K562 (cell line): Measurements from ENCODE around the gene RASSF3. TPM values are rescaled to one million over a fixed set of nuclear protein-coding genes. Genes with fewer than 3 reads are reported as not detected.

ENCODE experiments used
- BCL6 ChIP-seq: fragments of 250-450 bp; sonication (Bioruptor Pico); IDR thresholded peaks from 2 replicates; pipeline ENCODE4 v1.4.0; 2020
- DPF2 ChIP-seq: fragments of 450-650 bp; IDR thresholded peaks from 2 replicates; pipeline ENCODE4 v1.6.1; 2016
- ELF1 ChIP-seq: fragments of 200-800 bp; sonication (Bioruptor generic); IDR thresholded peaks from 2 replicates; pipeline ENCODE4 v1.6.1; 2016; ENCODE audit warnings: missing genetic modification characterization, missing compliant biosample characterization
- KAT2B ChIP-seq: IDR thresholded peaks from one replicate; pipeline ENCODE4 v1.6.1; 2012; ENCODE audit warnings: low read depth, mild to moderate bottlenecking, control low read depth, inconsistent platforms, low read length, moderate library complexity
- LCOR ChIP-seq: sonication (generic); formaldehyde crosslinking; IDR thresholded peaks from 2 replicates; pipeline ENCODE4 v1.8.0; 2022; ENCODE audit warnings: mild to moderate bottlenecking, missing genetic modification reagents
- MAFK ChIP-seq: IDR thresholded peaks from 2 replicates; pipeline ENCODE4 v1.6.1; 2011; ENCODE audit warnings: low read length, improper control_type of control experiment
- MTA2 ChIP-seq: fragments of 450-650 bp; IDR thresholded peaks from 2 replicates; pipeline ENCODE4 v1.6.1; 2016; ENCODE audit warnings: low read depth
- PHF21A ChIP-seq: fragments of 450-650 bp; IDR thresholded peaks from 2 replicates; pipeline ENCODE4 v1.6.1; 2017; ENCODE audit warnings: low read depth, borderline replicate concordance
- POLR2B ChIP-seq: fragments of 450-650 bp; IDR thresholded peaks from 2 replicates; pipeline ENCODE4 v1.6.1; 2018; ENCODE audit warnings: low read depth; ENCODE audit not compliant: partially characterized antibody
- RBM39 ChIP-seq: fragments of 200-400 bp; formaldehyde crosslinking; optimal IDR thresholded peaks from 2 replicates; pipeline ENCODE3; 2018; ENCODE audit warnings: low read depth, low read length
- TBL1XR1 ChIP-seq, 2 experiments: IDR thresholded peaks; 2 replicates each; pipeline ENCODE4 v1.6.1; 2012; ENCODE audit warnings: improper control_type of control experiment in 2 of 2, low read length in 2 of 2, mild to moderate bottlenecking in 1 of 2
- ZNF121 ChIP-seq: sonication (generic); formaldehyde crosslinking; conservative IDR thresholded peaks from 2 replicates; pipeline ENCODE4 v1.8.0; 2022; ENCODE audit warnings: missing genetic modification reagents
- ZNF124 ChIP-seq: sonication (generic); formaldehyde crosslinking; IDR thresholded peaks from 2 replicates; pipeline ENCODE4 v1.8.1; 2022; ENCODE audit warnings: missing genetic modification reagents
- ZNF23 ChIP-seq: fragments of 250-450 bp; sonication (Bioruptor Pico); IDR thresholded peaks from 2 replicates; pipeline ENCODE4 v1.4.0; 2020; ENCODE audit warnings: mild to moderate bottlenecking
- ZNF444 ChIP-seq: fragments of 250-450 bp; sonication (Bioruptor Pico); IDR thresholded peaks from 2 replicates; pipeline ENCODE4 v1.4.0; 2020; ENCODE audit warnings: mild to moderate bottlenecking, moderate library complexity
- ZNF77 ChIP-seq: fragments of 250-450 bp; sonication (Bioruptor Pico); IDR thresholded peaks from 2 replicates; pipeline ENCODE4 v1.5.0; 2020
- ZNF785 ChIP-seq: fragments of 250-450 bp; sonication (Bioruptor Pico); IDR thresholded peaks from 2 replicates; pipeline ENCODE4 v1.4.0; 2020; ENCODE audit warnings: mild to moderate bottlenecking
- polyA plus RNA-seq, 8 experiments: library from polyadenylated mRNA; depleted of rRNA in 4 of 8; stranded (reverse) in 5 of 8; unstranded in 3 of 8; fragments of >200 nt; fragmentation: Nextera tagmentation in 2 of 8; fragmentation: Illumina TruSeq in 1 of 8; extraction: Ambion mirVana in 2 of 8; extraction: Trizol in 1 of 8; gene quantifications; 2 replicates each; pipeline versions ENCODE4 v1.2.1 to v1.2.3, GENCODE V29; 2011 to 2014; ENCODE audit warnings: inconsistent platforms in 1 of 8, missing spikeins in 1 of 8
- total RNA-seq, 7 experiments: library from RNA; depleted of rRNA in 6 of 7; stranded (reverse); fragments of >200 nt in 6 of 7; fragmentation: Illumina TruSeq in 2 of 7; extraction: Trizol in 2 of 7; gene quantifications; 2 replicates each; pipeline versions ENCODE4 v1.2.1 to v1.2.3, GENCODE V29; 2011 to 2021; ENCODE audit warnings: low replicate concordance in 1 of 7
- TF ChIP-seq, protein P1 (sequence below): fragments of 450-650 bp; IDR thresholded peaks from 2 replicates; pipeline ENCODE4 v1.6.1; 2016; ENCODE audit warnings: low read depth, mild to moderate bottlenecking, moderate library complexity
- TF ChIP-seq, protein P2 (sequence below): fragments of 250-450 bp; sonication (Bioruptor Pico); IDR thresholded peaks from 2 replicates; pipeline ENCODE4 v1.8.0; 2022; ENCODE audit warnings: moderate library complexity, mild to moderate bottlenecking, inconsistent platforms
- TF ChIP-seq, protein P3 (sequence below): fragments of 200-600 bp; sonication (generic); IDR thresholded peaks from one replicate; pipeline ENCODE4 v1.6.1; 2012; ENCODE audit warnings: mild to moderate bottlenecking, low read depth, low read length, inconsistent platforms

RASSF3 gene
- total and polyA plus RNA-seq, 9 of the 15 experiments (the other 6 are each of a cell fraction or from before 2014, with no cell fraction given), result 3.7 to 39.2 (median 20.2) TPM

DNA sequence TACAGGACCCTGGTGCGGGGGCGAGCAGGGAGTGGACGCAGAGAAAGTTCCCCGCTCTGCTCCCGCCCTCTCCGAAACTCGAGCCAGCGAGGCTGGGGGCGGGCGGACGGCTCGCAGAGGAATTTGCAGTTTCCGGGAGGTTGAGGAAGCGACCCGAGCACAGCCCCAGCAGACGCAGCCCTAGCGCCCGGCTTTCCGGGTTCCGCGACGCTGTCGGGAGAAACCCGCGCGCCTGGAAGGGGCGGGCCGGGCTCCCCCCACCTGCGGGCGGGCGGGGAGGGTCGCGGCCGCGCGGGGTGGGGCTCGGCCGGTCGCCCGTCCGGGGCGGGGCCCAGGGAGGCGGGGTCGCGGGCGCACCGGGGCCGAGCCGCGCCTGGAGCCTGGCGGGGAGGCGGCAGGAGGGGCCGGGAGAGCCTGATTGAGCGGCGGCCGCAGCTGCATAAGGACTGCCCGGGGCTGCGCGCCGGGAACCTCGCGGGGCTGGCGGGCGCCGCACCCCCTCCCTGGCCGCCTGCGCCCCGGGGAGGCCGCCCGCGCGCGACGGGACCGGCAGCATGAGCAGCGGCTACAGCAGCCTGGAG is at the start of gene RASSF3 (continued):
- TF ChIP-seq TBL1XR1 (IDR thresholded peaks at IDR 0.05; ENCODE audit: low read length in 2 of 2) (no peak), DPF2 (no peak), PHF21A (no peak), KAT2B (no peak), ZNF785 (CRISPR knock-in tag) (no peak), BCL6 (CRISPR knock-in tag) (no peak), ZNF121 (CRISPR knock-in tag) (no peak), MAFK (no peak), POLR2B (peak; percentile 50), ZNF77 (CRISPR knock-in tag) (no peak), RBM39 (no peak), MTA2 (no peak), LCOR (CRISPR knock-in tag) (no peak), ZNF124 (no peak), ZNF444 (CRISPR knock-in tag) (no peak), ZNF23 (CRISPR knock-in tag) (no peak), ELF1 (tag) (peak; percentile 83)
- TF ChIP-seq, protein P1, sequence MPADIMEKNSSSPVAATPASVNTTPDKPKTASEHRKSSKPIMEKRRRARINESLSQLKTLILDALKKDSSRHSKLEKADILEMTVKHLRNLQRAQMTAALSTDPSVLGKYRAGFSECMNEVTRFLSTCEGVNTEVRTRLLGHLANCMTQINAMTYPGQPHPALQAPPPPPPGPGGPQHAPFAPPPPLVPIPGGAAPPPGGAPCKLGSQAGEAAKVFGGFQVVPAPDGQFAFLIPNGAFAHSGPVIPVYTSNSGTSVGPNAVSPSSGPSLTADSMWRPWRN, result no peak
- TF ChIP-seq, protein P2, sequence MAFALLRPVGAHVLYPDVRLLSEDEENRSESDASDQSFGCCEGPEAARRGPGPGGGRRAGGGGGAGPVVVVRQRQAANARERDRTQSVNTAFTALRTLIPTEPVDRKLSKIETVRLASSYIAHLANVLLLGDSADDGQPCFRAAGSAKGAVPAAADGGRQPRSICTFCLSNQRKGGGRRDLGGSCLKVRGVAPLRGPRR, result no peak
- TF ChIP-seq, protein P3, sequence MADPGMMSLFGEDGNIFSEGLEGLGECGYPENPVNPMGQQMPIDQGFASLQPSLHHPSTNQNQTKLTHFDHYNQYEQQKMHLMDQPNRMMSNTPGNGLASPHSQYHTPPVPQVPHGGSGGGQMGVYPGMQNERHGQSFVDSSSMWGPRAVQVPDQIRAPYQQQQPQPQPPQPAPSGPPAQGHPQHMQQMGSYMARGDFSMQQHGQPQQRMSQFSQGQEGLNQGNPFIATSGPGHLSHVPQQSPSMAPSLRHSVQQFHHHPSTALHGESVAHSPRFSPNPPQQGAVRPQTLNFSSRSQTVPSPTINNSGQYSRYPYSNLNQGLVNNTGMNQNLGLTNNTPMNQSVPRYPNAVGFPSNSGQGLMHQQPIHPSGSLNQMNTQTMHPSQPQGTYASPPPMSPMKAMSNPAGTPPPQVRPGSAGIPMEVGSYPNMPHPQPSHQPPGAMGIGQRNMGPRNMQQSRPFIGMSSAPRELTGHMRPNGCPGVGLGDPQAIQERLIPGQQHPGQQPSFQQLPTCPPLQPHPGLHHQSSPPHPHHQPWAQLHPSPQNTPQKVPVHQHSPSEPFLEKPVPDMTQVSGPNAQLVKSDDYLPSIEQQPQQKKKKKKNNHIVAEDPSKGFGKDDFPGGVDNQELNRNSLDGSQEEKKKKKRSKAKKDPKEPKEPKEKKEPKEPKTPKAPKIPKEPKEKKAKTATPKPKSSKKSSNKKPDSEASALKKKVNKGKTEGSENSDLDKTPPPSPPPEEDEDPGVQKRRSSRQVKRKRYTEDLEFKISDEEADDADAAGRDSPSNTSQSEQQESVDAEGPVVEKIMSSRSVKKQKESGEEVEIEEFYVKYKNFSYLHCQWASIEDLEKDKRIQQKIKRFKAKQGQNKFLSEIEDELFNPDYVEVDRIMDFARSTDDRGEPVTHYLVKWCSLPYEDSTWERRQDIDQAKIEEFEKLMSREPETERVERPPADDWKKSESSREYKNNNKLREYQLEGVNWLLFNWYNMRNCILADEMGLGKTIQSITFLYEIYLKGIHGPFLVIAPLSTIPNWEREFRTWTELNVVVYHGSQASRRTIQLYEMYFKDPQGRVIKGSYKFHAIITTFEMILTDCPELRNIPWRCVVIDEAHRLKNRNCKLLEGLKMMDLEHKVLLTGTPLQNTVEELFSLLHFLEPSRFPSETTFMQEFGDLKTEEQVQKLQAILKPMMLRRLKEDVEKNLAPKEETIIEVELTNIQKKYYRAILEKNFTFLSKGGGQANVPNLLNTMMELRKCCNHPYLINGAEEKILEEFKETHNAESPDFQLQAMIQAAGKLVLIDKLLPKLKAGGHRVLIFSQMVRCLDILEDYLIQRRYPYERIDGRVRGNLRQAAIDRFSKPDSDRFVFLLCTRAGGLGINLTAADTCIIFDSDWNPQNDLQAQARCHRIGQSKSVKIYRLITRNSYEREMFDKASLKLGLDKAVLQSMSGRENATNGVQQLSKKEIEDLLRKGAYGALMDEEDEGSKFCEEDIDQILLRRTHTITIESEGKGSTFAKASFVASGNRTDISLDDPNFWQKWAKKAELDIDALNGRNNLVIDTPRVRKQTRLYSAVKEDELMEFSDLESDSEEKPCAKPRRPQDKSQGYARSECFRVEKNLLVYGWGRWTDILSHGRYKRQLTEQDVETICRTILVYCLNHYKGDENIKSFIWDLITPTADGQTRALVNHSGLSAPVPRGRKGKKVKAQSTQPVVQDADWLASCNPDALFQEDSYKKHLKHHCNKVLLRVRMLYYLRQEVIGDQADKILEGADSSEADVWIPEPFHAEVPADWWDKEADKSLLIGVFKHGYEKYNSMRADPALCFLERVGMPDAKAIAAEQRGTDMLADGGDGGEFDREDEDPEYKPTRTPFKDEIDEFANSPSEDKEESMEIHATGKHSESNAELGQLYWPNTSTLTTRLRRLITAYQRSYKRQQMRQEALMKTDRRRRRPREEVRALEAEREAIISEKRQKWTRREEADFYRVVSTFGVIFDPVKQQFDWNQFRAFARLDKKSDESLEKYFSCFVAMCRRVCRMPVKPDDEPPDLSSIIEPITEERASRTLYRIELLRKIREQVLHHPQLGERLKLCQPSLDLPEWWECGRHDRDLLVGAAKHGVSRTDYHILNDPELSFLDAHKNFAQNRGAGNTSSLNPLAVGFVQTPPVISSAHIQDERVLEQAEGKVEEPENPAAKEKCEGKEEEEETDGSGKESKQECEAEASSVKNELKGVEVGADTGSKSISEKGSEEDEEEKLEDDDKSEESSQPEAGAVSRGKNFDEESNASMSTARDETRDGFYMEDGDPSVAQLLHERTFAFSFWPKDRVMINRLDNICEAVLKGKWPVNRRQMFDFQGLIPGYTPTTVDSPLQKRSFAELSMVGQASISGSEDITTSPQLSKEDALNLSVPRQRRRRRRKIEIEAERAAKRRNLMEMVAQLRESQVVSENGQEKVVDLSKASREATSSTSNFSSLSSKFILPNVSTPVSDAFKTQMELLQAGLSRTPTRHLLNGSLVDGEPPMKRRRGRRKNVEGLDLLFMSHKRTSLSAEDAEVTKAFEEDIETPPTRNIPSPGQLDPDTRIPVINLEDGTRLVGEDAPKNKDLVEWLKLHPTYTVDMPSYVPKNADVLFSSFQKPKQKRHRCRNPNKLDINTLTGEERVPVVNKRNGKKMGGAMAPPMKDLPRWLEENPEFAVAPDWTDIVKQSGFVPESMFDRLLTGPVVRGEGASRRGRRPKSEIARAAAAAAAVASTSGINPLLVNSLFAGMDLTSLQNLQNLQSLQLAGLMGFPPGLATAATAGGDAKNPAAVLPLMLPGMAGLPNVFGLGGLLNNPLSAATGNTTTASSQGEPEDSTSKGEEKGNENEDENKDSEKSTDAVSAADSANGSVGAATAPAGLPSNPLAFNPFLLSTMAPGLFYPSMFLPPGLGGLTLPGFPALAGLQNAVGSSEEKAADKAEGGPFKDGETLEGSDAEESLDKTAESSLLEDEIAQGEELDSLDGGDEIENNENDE, result no peak
